Mucosa of rectum (tissue), 2 donors: Measurements from ENCODE around the gene DCLRE1A.

ENCODE experiments used
- H3K27ac ChIP-seq, 2 donors: one replicate each; pipeline ENCODE4 v1.7.0; 2013; ENCODE audit warnings: inconsistent platforms in 2 of 2, low read depth in 2 of 2, low read length in 2 of 2
- H3K27me3 ChIP-seq, 2 donors: one replicate each; pipeline ENCODE4 v1.7.0; 2013; ENCODE audit warnings: low read length in 2 of 2; ENCODE audit not compliant: control insufficient read depth in 2 of 2, insufficient read depth in 2 of 2
- H3K36me3 ChIP-seq, 2 donors: one replicate each; pipeline ENCODE4 v1.7.0; 2013; ENCODE audit warnings: low read length in 2 of 2; ENCODE audit not compliant: control insufficient read depth in 2 of 2, insufficient read depth in 2 of 2
- H3K4me1 ChIP-seq, 2 donors: one replicate each; pipeline ENCODE4 v1.7.0; 2013; ENCODE audit warnings: low read length in 2 of 2, mild to moderate bottlenecking in 1 of 2; ENCODE audit not compliant: control insufficient read depth in 2 of 2, insufficient read depth in 2 of 2
- H3K4me3 ChIP-seq, 2 donors: one replicate each; pipeline ENCODE4 v1.7.0; 2013; ENCODE audit warnings: low read length in 2 of 2
- H3K9ac ChIP-seq, 2 donors: one replicate each; pipeline ENCODE4 v1.7.0; 2013; ENCODE audit warnings: low read length in 2 of 2, low read depth in 1 of 2, mild to moderate bottlenecking in 1 of 2
- H3K9me3 ChIP-seq, 2 donors: one replicate each; pipeline ENCODE4 v1.7.0; 2013; ENCODE audit warnings: low read length in 2 of 2; ENCODE audit not compliant: control insufficient read depth in 2 of 2
- donor health status: healthy.
- donor health status: Normal muscosa, but diverticular disease.

DCLRE1A gene

DNA sequence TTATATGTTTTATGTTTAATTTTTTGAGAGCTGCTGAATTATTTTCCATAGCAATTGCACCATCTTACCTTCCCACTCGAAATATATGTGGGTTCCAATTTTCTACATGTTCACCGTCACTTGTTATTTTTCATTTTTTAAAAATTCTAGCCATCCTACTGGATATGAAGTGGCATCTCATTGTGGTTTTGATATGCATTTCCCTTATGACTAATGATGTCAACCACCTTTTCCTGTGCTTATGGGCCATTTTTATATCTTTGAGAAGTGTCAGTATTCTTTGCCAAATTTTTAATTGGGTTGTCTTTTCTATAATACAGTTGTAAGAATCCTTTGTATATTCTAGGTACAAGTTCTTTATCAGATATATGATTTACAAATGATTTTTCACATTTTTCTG is 28.4 kb upstream of the DCLRE1A start:
- Histone ChIP-seq H3K27me3 (no peaks in the 10 kb centered on the region), H3K9me3 (no peaks in the 10 kb centered on the region), H3K9ac (no peak overlapping the region), H3K4me3 (no peak overlapping the region), H3K36me3 (peaks cover 0 to 3% of the 10 kb centered on the region in 2 donors), H3K4me1 (no peaks in the 10 kb centered on the region), H3K27ac (no peak overlapping the region)

GRCh38 chr10:113880236-113880635 is 26.4 kb upstream of the DCLRE1A start:
- H3K36me3 ChIP-seq = peaks cover 3 to 8% of the 10 kb centered on the region in 2 donors
- H3K4me1 ChIP-seq = no peaks in the 10 kb centered on the region
- no peak overlapping the region for H3K27ac ChIP-seq
- H3K27me3 ChIP-seq = no peaks in the 10 kb centered on the region
- no peak overlapping the region for H3K4me3 ChIP-seq
- no peak overlapping the region for H3K9ac ChIP-seq
- H3K9me3 ChIP-seq = no peaks in the 10 kb centered on the region

GRCh38 chr10:113879691-113880090 is 25.8 kb upstream of the DCLRE1A start:
- H3K9ac ChIP-seq = no peak overlapping the region
- H3K27me3 ChIP-seq = no peaks in the 10 kb centered on the region
- no peaks in the 10 kb centered on the region for H3K9me3 ChIP-seq
- H3K27ac ChIP-seq = no peak overlapping the region
- H3K36me3 ChIP-seq = peaks cover 3 to 8% of the 10 kb centered on the region in 2 donors
- no peaks in the 10 kb centered on the region for H3K4me1 ChIP-seq
- H3K4me3 ChIP-seq = no peak overlapping the region

DNA sequence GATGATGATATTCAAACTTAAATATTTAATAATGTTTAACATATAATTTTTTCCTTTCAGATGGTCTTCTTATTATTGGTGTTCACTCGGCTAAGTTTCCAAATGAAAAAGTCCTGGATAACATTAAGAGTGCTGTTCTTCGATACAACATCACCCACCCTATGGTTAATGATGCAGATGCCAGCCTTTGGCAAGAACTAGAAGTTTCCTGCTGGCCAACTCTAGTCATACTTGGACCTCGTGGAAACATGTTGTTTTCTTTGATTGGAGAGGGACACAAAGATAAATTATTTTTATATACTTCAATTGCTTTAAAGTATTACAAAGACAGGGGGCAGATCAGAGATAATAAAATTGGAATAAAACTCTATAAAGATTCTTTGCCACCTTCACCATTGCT is 22.6 kb upstream of the DCLRE1A start:
- Histone ChIP-seq H3K27ac (no peak overlapping the region), H3K36me3 (peaks cover 3 to 8% of the 10 kb centered on the region in 2 donors), H3K4me1 (no peaks in the 10 kb centered on the region), H3K9me3 (no peaks in the 10 kb centered on the region), H3K9ac (no peak overlapping the region), H3K27me3 (no peaks in the 10 kb centered on the region), H3K4me3 (no peak overlapping the region)

DNA sequence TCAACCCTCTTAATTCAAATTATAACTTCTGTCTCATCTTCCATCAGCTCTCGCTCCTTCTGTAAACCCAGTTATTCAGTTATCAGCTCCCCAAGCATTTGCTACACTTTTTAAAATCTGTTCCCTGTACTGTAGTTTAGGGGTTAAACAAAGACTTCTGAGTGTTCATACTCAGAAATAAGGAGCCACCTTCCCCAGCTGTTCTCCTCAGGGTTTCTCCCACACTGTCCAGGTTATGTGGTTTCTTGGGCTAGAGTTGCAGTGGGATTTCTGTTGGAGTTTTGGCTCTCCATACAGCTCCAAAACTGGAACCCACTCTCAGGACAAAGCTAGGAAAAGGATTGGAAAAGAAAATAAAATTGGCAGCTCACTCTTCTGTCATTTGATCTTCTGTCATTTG is 21.3 kb upstream of the DCLRE1A start:
- no peaks in the 10 kb centered on the region for H3K4me1 ChIP-seq
- H3K27ac ChIP-seq = no peak overlapping the region
- H3K27me3 ChIP-seq = no peaks in the 10 kb centered on the region
- peaks cover 3 to 8% of the 10 kb centered on the region in 2 donors for H3K36me3 ChIP-seq
- H3K9me3 ChIP-seq = no peaks in the 10 kb centered on the region
- H3K9ac ChIP-seq = no peak overlapping the region
- H3K4me3 ChIP-seq = no peak overlapping the region

GRCh38 chr10:113872139-113873030 is 18.5 kb upstream of the DCLRE1A start:
- no peak overlapping the region for H3K27ac ChIP-seq
- H3K36me3 ChIP-seq = peaks cover 3 to 6% of the 10 kb centered on the region in 2 donors
- no peak overlapping the region for H3K4me3 ChIP-seq
- H3K9ac ChIP-seq = no peak overlapping the region
- H3K4me1 ChIP-seq = no peaks in the 10 kb centered on the region
- H3K9me3 ChIP-seq = no peaks in the 10 kb centered on the region
- H3K27me3 ChIP-seq = no peaks in the 10 kb centered on the region

DNA sequence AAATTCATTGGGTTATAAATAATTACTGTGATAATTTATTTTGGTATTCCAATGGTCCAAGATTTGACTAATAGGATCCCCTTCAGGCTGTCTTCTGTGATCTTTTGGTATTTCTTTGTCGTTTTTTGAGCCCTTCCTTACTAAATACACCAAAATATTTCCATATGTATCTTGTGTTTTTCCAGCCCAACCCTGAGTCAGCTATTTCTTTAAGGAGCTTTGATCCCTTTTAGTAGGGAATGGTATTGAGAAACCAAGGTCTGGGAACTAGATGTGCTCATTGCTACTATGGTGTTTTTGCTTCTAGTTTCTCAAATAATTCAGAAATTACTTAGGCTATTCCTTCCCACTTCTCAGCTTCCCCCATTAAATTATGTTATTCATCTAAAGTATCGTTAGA is 15.9 kb upstream of the DCLRE1A start:
- Histone ChIP-seq H3K27ac (no peak overlapping the region), H3K9me3 (no peaks in the 10 kb centered on the region), H3K4me1 (no peaks in the 10 kb centered on the region), H3K27me3 (no peaks in the 10 kb centered on the region), H3K36me3 (peaks cover 3% of the 10 kb centered on the region in 2 donors), H3K4me3 (no peak overlapping the region), H3K9ac (no peak overlapping the region)

DNA sequence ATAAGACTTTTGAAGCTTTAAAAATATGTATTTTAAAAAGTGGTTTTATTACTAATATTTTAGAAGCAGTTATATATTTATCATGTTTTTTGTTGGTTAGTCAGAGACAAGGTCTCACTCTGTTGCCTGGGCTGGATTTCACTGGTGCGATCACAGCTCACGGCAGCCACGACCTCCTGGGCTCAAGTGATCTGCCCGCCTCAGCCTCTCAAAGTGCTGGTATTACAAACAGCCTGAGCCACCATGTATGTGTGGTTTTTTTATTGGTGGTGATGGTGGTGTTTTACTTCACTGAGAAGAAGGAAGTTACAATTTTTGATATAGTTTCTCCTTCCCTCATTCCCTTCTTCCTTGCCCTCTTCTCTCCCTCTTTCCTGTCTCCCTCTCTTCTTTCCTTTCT is 14.0 kb upstream of the DCLRE1A start:
- Histone ChIP-seq H3K27ac (no peak overlapping the region), H3K4me1 (no peaks in the 10 kb centered on the region), H3K9ac (no peak overlapping the region), H3K4me3 (no peak overlapping the region), H3K36me3 (peaks cover 3 to 8% of the 10 kb centered on the region in 2 donors), H3K9me3 (no peaks in the 10 kb centered on the region), H3K27me3 (no peaks in the 10 kb centered on the region)

DNA sequence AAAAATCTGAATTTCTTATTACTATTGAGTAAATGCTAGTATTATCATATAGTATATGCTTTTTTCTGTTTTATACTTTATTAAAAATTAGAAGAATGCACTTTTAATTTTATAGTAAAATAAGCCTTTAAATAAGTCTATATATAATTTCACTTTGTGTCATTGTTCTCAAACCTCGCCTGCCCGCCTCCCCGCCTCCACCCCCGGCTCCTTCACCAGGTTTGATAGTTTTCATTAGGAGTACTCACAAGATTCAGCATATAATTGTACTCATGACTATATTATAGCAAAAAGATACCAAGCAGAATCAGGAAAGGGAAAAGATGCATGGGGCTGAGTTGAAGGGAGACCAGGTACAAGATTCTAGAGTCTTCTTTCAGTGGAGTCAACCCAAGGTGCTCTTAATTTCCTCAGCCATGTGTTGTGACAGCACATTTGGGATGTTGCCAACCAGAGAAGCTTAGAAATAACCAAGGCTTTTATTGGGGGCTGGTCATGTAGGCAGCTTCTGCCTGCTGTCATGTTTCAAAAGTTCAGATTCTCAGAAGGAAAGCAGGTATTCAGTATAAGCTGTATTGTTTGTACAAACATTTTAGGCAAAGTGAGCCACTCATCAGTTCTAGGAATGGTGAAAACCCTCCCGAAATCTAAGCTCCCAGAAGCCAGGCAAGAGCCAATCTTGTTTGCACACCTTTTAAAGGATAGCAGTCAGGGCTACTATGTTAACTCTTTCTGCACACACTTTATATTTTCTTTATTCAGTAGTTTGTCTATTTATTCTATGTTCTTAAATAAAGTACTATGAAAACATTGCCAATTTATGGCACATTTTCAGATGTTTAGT is 12.9 kb upstream of the DCLRE1A start:
- no peaks in the 10 kb centered on the region for H3K9me3 ChIP-seq
- no peak overlapping the region for H3K9ac ChIP-seq
- H3K4me1 ChIP-seq = no peaks in the 10 kb centered on the region
- peaks cover 3 to 8% of the 10 kb centered on the region in 2 donors for H3K36me3 ChIP-seq
- no peaks in the 10 kb centered on the region for H3K27me3 ChIP-seq
- H3K27ac ChIP-seq = no peak overlapping the region
- no peak overlapping the region for H3K4me3 ChIP-seq

DNA sequence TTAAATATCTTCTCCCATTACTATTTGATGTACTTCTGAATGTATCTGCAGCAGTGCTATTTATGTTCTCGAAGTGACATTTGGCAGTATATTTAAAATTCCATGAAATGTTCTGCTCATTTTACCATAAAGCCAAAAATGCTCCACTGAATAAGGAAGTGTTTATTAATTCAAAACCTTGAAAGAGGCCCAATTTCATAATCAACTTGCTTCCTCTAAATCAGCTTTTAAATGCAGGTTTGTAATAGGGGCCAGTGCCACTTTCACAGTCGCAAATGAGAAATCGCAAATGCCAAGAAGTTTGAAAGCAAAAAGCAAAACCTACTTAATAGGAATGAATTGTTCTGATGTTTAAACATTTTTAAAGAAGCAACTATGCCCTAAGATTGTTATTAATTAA is 12.0 kb upstream of the DCLRE1A start:
- H3K4me3 ChIP-seq = no peak overlapping the region
- H3K9me3 ChIP-seq = no peaks in the 10 kb centered on the region

More for the DNA sequence above, 12.0 kb upstream of the DCLRE1A start:
- no peaks in the 10 kb centered on the region for H3K27me3 ChIP-seq
- no peak overlapping the region for H3K9ac ChIP-seq
- peaks cover 9 to 10% of the 10 kb centered on the region in 2 donors for H3K36me3 ChIP-seq
- no peaks in the 10 kb centered on the region for H3K4me1 ChIP-seq
- H3K27ac ChIP-seq = no peak overlapping the region
